HG03521 (cell line): Measurements from ENCODE around the gene NFIC.
"Not testable (repeated sequence)": the region's sequence is repeated elsewhere in the genome, so short reads cannot be mapped to it uniquely, and the experiment has no call there.

Experiments used
- ATAC-seq: cut with Tn5 transposase; IDR thresholded peaks from one replicate; pipeline ENCODE4 v1.9.1; 2021; ENCODE audit warnings: mild to moderate bottlenecking, moderate library complexity; ENCODE audit not compliant: unreplicated experiment

The NFIC gene

GRCh38 chr19:3448616-3449334 is 82.4 kb downstream of the NFIC start:
- ATAC-seq, result no peak

GRCh38 chr19:3450796-3451411 is 84.5 kb downstream of the NFIC start:
- ATAC-seq, result no peak

DNA sequence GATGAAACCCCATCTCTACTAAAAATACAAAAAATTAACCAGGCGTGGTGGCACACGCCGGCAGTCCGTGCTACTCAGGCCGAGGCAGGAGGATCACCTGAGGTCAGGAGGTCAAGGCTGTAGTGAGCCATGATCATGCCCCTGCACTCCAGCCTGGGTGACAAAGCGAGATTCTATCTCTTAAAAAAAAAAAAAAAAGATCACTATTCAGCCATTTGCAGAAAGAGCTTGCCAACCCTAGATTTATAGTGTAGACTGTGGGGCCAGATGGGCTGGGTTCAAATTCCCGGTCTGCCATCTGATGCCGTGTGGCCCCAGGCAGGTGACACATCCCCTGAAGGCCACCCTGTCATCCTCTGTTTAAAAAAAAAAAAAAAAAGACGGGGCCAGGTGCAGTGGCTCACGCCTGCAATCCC is 85.1 kb downstream of the NFIC start:
- no peak for ATAC-seq

GRCh38 chr19:3452171-3452941 is 86.0 kb downstream of the NFIC start:
- ATAC-seq, result no peak

- ATAC-seq, result not testable (repeated sequence)
Observed at GRCh38 chr19:3452942-3453214, 86.5 kb downstream of the NFIC start.

- ATAC-seq, result no peak
Observed at GRCh38 chr19:3453840-3454239, 87.5 kb downstream of the NFIC start.

DNA sequence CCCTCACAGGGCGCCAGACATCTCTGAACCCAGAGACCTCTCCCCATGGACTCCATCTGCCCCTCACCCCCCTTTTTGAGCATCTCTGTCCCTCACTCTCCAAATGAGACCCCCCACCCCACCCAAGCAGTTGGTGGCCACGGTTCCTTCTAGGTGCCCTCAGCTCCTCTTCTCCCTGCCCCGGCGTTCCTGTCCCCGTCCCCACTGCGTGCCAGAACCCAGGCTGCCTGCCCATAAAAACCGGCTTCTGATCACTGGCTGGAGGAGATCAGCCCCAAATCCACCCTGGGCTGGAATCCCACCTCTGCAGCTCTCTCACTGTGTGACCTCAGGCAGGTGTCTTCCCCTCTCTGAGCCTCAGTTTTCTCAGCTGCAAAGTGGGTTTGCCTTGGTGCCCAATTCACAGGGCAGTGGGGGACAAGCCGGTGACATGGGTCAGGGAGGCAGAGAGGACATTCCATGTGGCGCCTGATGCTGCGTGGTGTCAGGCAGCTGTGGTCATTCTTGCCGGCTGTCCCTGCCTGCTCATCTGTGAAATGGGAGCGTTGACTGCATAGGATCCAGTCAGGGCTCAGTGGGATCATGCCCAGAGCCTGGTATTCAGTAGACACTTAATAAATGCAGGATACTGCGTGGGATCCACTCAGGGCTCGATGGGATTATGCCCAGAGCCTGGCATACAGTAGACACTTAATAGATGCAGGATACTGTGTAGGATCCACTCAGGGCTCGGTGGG is 88.4 kb downstream of the NFIC start:
- no peak for ATAC-seq

DNA sequence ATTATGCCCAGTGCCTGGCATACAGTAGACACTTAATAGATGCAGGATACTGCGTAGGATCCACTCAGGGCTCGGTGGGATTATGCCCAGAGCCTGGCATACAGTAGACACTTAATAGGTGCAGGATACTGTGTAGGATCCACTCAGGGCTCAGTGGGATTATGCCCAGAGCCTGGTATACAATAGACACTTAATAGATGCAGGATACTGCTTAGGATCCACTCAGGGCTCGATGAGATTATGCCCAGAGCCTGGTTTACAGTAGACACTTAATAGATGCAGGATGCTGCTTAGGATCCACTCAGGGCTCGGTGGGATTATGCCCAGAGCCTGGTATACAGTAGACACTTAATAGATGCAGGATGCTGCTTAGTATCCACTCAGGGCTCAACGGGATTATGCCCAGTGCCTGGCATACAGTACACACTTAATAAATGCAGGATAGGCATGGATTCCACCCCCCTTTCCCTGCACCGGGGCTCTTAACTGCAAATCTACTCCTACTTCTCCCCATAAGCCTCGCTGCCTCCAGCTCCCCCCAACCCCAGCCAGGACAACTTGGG is 89.1 kb downstream of the NFIC start:
- ATAC-seq, result no peak

- no peak for ATAC-seq
Observed at GRCh38 chr19:3455960-3456601, 89.7 kb downstream of the NFIC start.

- ATAC-seq, result no peak
Observed at GRCh38 chr19:3456925-3457527, 90.6 kb downstream of the NFIC start.

DNA sequence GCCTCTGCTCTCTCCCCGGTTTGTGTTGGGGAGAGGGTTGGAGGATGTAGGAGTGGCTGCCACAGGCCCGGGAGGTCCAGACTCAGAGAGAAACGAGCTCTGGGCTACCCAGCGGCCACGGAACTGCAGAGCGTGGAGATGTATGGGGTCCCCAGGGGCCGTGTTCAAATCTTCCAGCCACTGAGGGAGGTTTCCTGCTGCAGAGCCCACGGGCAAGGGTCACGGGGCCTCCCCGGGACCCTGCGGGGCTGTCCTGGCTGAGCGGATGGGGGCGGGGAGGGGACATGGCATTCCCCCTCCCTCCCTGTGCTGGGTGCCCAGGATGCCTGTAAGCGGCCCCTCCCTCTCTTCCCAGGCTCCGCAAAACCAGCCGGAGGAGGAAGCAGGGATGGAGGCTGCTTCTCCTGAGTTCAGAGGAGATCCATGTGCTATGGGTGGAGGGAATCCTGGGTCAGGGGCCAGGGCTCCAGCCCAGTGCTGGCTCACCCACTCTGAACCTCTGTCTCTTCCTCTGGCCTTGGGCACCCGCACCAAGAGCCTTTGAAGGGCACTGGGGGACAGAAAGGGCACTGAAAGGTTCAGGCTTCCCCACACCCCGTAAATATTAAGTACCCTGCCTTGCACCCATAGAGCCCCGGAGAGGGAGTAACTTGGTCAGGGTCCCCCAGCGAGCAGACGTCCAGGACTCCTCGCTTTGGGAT is 91.3 kb downstream of the NFIC start:
- ATAC-seq, result no peak

DNA sequence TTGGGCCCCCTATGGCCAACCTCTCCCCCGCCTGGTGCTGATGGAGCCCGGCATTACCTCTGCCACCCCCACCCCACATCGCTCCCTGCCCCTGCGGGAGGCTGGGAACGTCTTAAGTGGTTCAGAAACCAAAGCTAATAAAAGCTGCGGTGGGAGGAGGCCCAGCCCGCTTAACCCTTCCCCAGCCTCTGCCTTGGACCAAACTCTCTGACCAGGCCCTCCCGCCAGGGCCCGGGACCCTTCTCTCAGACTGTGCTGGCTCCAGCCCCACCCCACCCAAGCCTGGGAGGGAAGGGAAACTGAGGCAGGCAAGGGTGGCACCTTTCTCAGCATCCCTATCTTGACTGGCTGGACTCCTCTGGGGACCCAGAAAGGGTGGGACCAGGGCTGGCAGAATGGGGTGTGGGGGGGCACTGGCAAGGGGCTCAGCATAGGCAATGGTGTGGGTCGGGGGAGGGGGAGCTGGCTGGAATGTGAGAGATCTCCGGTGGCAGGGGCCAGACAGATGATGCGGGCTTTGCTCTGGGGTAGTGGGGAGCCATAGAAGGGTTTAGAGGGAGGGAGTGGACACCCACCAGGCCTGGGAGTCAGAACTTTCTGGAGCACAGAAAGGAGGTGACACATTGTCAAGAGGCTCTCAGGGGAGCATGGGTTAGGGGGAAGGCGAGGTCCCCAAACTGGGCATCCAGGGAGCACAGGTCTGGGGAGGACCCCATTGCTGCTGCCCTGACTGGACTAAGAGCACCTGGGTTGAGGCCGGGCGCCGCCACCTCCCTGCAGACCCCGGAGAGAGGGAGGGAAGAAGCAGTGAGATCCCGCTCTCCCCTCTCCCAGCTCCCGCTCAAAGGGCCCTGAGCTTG is 92.1 kb downstream of the NFIC start:
- ATAC-seq, result no peak

- no peak for ATAC-seq
Observed at GRCh38 chr19:3459089-3459881, 92.9 kb downstream of the NFIC start.

DNA sequence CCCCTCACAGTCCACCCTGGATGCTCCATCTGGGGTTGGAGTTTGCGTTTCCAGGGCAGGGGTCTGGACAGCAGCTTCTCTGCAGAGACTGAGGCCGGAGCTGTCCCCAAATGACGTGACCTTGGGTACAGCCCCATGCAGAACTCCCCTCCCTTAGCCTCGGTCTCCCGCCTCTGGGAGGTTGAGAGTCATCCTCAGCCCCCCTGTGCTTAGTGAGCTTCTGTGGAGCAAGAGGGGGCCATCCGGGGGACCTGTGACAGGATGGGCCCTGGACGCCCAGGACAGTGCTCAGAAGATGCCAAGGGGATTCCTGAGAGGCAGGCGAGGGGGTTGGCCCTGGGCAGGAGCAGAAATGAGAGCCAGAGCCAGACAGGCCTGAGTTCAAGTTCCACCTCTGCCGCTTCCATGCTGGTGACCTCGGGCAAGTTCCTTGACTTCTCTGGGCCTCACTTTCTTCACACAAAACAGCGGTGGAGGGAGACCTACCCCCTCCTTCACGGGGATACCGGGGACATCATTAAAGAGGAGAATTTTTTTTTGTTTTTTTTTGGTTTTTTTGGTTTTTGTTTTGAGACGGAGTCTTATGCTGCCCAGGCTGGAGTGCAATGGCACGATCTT is 93.7 kb downstream of the NFIC start:
- ATAC-seq, result no peak

- ATAC-seq, result no peak
Observed at GRCh38 chr19:3462991-3463713, 96.8 kb downstream of the NFIC start.

- no peak for ATAC-seq
Observed at GRCh38 chr19:3463714-3464586, 97.6 kb downstream of the NFIC start.
